GM19193 (cell line): Measurements from ENCODE around the gene KCNS3.

Experiments used
- POLR2A ChIP-seq: IDR thresholded peaks from 4 replicates; pipeline ENCODE4 v1.6.1; 2011; ENCODE audit not compliant: insufficient read depth, insufficient read length; ENCODE audit errors: extremely low read depth

The KCNS3 gene, protein sequence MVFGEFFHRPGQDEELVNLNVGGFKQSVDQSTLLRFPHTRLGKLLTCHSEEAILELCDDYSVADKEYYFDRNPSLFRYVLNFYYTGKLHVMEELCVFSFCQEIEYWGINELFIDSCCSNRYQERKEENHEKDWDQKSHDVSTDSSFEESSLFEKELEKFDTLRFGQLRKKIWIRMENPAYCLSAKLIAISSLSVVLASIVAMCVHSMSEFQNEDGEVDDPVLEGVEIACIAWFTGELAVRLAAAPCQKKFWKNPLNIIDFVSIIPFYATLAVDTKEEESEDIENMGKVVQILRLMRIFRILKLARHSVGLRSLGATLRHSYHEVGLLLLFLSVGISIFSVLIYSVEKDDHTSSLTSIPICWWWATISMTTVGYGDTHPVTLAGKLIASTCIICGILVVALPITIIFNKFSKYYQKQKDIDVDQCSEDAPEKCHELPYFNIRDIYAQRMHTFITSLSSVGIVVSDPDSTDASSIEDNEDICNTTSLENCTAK

DNA sequence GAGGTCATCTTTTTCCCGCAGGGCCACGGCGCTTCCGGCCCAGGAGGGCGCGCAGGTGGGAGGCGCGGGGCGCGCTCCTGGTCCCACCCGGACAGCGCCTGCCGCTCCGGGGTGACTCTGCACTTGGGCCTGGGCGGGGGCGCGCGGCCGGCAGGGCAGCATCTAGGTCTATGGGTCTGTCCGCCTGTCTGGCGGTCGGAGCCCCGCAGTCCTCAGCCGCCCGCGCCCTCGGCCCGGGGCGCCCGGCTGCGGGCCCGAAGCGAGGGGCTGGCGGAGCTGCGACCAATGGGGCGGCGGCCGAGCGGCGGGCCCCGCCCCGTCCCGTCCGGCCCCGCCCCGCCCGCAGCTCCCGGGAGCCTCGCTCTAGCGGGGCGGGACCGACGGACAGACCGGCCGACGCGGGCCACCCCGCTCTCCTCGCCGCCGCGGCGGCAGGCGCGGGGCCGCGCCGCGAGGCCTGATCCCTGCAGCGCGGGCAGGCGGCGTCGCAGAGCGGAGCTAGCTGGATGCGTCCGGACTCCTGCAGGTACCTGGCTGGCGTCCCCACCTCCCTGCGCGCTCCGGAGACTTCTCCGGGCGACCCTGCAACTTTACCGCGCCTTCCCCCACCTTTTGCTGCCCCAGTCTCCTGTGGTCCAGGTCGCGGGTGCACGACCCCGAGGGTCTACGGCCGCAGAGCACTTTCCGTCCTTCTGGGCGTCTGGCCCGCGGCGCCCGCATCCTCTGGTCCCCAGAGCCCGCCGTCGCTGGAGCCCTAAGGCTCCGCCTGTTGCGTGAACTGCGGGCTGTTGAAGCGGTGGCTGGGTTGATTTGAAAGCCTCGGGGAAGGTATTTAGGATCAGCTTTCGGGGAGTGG lies at the start of gene KCNS3:
KCNS3 (plus strand) TSS at position 387 of the 856 bp plus-strand sequence. CDS start 52,342 bp downstream, outside the sequence.
- TF ChIP-seq POLR2A: no peak

- no peak for TF ChIP-seq POLR2A
These were observed 48.1 kb upstream of the KCNS3 start for GRCh38 chr2:17830053-17831034.

GRCh38 chr2:17835516-17835915 lies 43.0 kb upstream of the KCNS3 start:
- no peak for TF ChIP-seq POLR2A

GRCh38 chr2:17839959-17840358 lies 38.5 kb upstream of the KCNS3 start:
- no peak for TF ChIP-seq POLR2A

DNA sequence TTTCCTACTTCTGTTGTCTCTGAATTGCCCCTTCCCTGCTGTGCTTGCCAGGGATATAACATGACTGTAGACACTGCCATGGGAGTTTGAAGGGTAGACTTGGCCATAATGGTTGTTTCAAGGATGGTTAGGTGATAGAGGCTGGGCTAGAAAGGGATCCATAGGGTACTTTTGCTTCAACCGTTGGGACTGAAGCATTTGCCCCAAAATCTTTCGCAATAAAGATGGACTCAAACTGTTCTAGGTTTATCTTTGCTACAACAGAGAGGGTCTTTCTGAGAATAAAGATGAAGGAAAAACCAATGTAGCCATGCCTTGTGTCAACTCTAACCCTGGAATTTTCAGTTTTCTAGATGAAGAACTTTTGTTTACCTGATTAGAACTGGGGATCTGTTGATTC lies 35.0 kb upstream of the KCNS3 start:
- TF ChIP-seq POLR2A: no peak

DNA sequence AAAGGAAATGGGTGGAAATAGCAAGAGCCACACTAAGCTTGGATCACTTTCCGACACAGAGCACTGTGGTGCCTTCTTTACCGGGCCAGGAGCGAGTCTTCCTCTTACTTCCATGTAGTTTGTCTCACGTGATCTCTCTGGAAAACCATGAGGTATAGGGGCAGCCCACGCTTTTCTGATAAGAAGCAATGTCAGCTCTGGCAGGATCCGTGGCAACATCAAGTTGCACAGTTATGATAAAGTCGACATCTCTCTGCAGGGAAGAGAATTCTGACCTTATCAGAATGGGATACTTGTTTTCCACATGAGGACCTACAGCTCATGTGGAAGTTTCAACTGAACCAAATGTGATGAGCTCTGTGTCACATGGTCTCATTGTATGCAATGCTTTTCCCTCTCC lies 32.7 kb upstream of the KCNS3 start:
- no peak for TF ChIP-seq POLR2A

GRCh38 chr2:17846676-17847075 lies 31.8 kb upstream of the KCNS3 start:
- TF ChIP-seq POLR2A: no peak

DNA sequence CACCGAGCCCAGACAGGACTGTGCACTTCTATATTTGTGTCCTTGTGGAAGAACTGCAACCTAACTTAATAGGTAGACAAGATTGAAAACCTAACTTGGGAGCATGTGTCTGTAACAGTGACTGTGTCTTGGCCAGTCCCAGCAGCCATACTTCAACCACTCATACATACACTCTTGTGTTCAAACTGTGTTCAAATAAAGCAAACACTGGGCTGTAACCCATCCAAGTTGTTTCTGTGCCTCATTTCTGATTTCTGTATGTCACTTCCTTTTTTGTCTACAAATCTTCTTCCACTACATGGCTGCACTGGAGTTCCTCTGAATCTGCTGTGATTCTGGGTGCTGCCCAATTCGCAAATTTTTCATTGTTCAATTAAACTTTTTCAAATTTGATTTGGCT lies 31.2 kb upstream of the KCNS3 start:
- no peak for TF ChIP-seq POLR2A

DNA sequence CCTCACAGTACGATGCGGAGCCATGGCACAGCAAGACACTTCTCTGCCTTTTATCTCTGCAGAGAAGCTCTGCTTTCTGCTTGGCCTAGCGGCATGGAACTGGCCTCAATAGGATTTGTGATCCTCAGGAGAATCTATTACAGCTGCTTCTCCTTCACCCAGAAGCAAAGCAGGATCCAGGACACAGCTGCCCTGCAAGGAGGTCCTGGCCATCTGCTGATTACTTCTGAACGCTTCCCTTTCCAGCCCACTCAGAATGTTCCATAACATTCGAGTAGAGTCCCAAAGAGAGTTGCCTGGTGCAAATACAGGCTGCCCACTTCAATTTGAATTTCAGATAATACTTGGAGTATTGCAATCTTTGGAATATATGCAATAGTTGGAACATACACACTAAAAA lies 29.2 kb upstream of the KCNS3 start:
- no peak for TF ChIP-seq POLR2A

GRCh38 chr2:17850151-17850550 lies 28.3 kb upstream of the KCNS3 start:
- TF ChIP-seq POLR2A: no peak

DNA sequence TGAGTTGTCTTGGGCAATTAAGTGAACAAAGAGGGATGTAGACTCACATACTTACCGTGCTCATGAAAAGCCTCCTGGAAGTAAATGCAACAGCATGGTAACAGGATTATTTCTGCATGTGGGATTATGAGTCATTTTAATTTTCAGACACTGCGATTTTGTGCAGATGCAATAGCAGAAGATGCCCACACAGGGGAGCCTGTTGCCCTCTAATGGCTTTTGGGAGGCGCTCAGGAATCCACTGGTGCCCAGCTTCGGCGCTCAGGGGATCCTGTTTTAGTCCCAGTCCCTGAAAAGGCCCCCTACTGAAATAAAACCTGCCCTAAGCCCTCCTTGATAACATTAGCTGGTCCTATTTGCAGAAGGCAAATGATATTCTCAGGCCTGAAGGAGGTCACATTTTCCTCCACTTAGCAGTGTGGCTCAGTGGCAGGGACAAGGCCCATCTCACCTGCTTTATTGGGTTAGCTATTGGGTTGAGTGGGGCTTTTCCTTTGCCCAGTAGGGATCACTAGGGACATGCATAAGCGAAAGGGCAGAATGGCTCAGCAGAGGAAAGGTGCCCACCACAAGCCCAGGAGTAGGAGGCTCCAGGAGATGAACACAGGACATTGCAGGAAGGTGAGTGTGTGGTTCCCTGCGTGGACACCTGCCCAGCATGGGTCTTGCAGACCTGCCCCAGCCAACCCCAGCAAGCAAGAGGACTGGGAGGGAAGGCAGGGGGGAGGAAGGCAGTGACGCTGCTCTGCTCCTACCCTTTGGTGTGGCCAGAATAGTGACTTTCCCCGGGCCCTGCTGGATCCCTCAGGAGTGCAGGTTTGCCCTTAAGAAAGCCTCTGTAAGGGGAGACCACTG lies 26.5 kb upstream of the KCNS3 start:
- no peak for TF ChIP-seq POLR2A

GRCh38 chr2:17853799-17854198 lies 24.7 kb upstream of the KCNS3 start:
- no peak for TF ChIP-seq POLR2A

GRCh38 chr2:17857021-17857420 lies 21.4 kb upstream of the KCNS3 start:
- no peak for TF ChIP-seq POLR2A

GRCh38 chr2:17858064-17858463 lies 20.4 kb upstream of the KCNS3 start:
- no peak for TF ChIP-seq POLR2A
